Endodermal cell (in vitro differentiated cells): Measurements from ENCODE around the gene TUBA4B. TPM values are rescaled to one million over a fixed set of nuclear protein-coding genes. Genes with fewer than 3 reads are reported as not detected.

Source experiments
- DNase-seq: peaks from one replicate; pipeline ENCODE4 v3.0.0-alpha.2; 2017
- H3K27ac ChIP-seq: 2 replicates; pipeline ENCODE4 v1.5.1; 2013; ENCODE audit warnings: mild to moderate bottlenecking, low read depth, low read length, moderate library complexity
- H3K27me3 ChIP-seq: 2 replicates; pipeline ENCODE4 v1.6.1; 2013; ENCODE audit warnings: mild to moderate bottlenecking, low read length, moderate library complexity; ENCODE audit not compliant: insufficient read depth, control insufficient read depth, poor library complexity, severe bottlenecking
- H3K36me3 ChIP-seq: 2 replicates; pipeline ENCODE4 v1.7.0; 2013; ENCODE audit warnings: mild to moderate bottlenecking, low read length, moderate library complexity; ENCODE audit not compliant: control insufficient read depth, insufficient read depth
- H3K4me1 ChIP-seq: one replicate; pipeline ENCODE4 v1.7.0; 2013; ENCODE audit warnings: low read length; ENCODE audit not compliant: control insufficient read depth, insufficient read depth
- H3K4me3 ChIP-seq: 2 replicates; pipeline ENCODE4 v1.5.1; 2013; ENCODE audit warnings: mild to moderate bottlenecking, low read length, moderate library complexity
- H3K9ac ChIP-seq: 2 replicates; pipeline ENCODE4 v1.6.1; 2013; ENCODE audit warnings: mild to moderate bottlenecking, low read length, moderate library complexity; ENCODE audit not compliant: poor library complexity, severe bottlenecking; ENCODE audit errors: extremely low read depth
- H3K9me3 ChIP-seq: 2 replicates; pipeline ENCODE4 v1.6.1; 2013; ENCODE audit warnings: mild to moderate bottlenecking, low read length, moderate library complexity; ENCODE audit not compliant: control insufficient read depth
- H3K27ac Mint-ChIP-seq: 2 replicates; pipeline ENCODE4 v1.8.0; 2020; ENCODE audit warnings: mixed read lengths
- H3K27me3 Mint-ChIP-seq: 2 replicates; pipeline ENCODE4 v1.8.0; 2021; ENCODE audit warnings: mild to moderate bottlenecking, mixed read lengths; ENCODE audit not compliant: insufficient read depth
- H3K36me3 Mint-ChIP-seq: 2 replicates; pipeline ENCODE4 v1.8.0; 2020; ENCODE audit warnings: low read depth, mixed read lengths
- H3K4me1 Mint-ChIP-seq: 2 replicates; pipeline ENCODE4 v1.8.0; 2020; ENCODE audit warnings: mixed read lengths
- H3K4me3 Mint-ChIP-seq: 2 replicates; pipeline ENCODE4 v1.8.0; 2020; ENCODE audit warnings: mild to moderate bottlenecking, moderate library complexity, mixed read lengths
- H3K9me3 Mint-ChIP-seq: 2 replicates; pipeline ENCODE4 v1.8.0; 2020; ENCODE audit warnings: mild to moderate bottlenecking, mixed read lengths
- WGBS, 2 experiments: methylation state at CpG; one replicate each; pipeline versions ENCODE4 v1.1.5 to v1.1.7; 2013; ENCODE audit warnings: missing lambda C conversion rate in 2 of 2, mixed read lengths in 1 of 2; ENCODE audit not compliant: insufficient coverage in 1 of 2, insufficient read length in 1 of 2; 5-methylcytosine and 5-hydroxymethylcytosine counted together
- total RNA-seq, 2 donors: library from RNA; stranded (reverse); fragmentation: NEBNext Ultra II Directional in 1 of 2; extraction: Animal tissue kit (Norgen Biotek cat#: 25700) in 1 of 2; gene quantifications; 2 replicates in 1 of 2; 3 replicates in 1 of 2; pipeline ENCODE4 v1.2.1, GENCODE V29; 2021
- TF ChIP-seq, protein P1 (sequence below): fragments of 200-600 bp; sonication (generic); conservative IDR thresholded peaks from 2 replicates; pipeline ENCODE4 v1.5.0; 2021; ENCODE audit warnings: antibody characterized with exemption, mild to moderate bottlenecking

Gene TUBA4B
- total RNA-seq, 2 donors from 2014 or later: not detected

GRCh38 chr2:219216535-219216915, 36.5 kb upstream of the TUBA4B start:
- H3K4me3 Mint-ChIP-seq: peak overlapping the region; percentile 26
- peaks cover 53% of the 10 kb centered on the region for H3K36me3 Mint-ChIP-seq

DNA sequence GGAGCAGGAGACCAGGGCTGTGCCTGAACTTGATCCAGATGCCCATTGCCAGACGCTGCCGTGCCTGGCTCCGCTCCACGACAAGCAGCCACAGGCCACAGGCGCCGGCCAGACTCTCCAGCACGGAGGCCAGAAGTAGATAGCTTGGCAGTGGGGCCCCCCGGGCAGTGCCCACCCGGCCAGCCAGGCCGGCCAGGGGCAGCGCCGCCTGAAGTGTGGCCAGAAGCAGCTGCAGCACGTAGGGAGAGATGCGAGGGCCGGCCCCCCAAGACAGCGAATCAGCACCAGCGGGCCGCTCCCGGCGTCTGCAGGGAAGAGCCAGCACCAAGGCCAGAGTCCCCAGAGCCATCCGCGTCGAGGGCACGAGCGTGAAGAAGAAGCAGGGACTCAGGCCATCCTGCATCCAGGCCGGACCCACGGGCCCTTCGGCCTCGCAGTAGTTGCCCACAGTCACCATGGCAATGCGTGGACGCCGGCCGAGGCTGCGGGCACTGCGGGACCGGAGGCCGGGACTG, 34.8 kb upstream of the TUBA4B start:
- H3K36me3 Mint-ChIP-seq: peaks cover 51% of the 10 kb centered on the region
- H3K9ac ChIP-seq: peak overlapping the region; percentile 77
- WGBS, 2 experiments: 1 to 3% methylated on average over 21 to 37 of the region's 37 CpGs
- H3K9me3 ChIP-seq: no peaks in the 10 kb centered on the region
- H3K4me1 Mint-ChIP-seq: peaks cover 17% of the 10 kb centered on the region
- peak; percentile 92 for DNase-seq
- H3K4me3 ChIP-seq: peak overlapping the region; percentile 84
- peak overlapping the region; percentile 81 for H3K27ac ChIP-seq
- H3K27me3 ChIP-seq: no peaks in the 10 kb centered on the region
- peaks cover 48% of the 10 kb centered on the region for H3K36me3 ChIP-seq
- H3K4me3 Mint-ChIP-seq: peak overlapping the region; percentile 75
- TF ChIP-seq, protein P1, sequence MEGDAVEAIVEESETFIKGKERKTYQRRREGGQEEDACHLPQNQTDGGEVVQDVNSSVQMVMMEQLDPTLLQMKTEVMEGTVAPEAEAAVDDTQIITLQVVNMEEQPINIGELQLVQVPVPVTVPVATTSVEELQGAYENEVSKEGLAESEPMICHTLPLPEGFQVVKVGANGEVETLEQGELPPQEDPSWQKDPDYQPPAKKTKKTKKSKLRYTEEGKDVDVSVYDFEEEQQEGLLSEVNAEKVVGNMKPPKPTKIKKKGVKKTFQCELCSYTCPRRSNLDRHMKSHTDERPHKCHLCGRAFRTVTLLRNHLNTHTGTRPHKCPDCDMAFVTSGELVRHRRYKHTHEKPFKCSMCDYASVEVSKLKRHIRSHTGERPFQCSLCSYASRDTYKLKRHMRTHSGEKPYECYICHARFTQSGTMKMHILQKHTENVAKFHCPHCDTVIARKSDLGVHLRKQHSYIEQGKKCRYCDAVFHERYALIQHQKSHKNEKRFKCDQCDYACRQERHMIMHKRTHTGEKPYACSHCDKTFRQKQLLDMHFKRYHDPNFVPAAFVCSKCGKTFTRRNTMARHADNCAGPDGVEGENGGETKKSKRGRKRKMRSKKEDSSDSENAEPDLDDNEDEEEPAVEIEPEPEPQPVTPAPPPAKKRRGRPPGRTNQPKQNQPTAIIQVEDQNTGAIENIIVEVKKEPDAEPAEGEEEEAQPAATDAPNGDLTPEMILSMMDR: no peak
- H3K4me1 ChIP-seq: no peaks in the 10 kb centered on the region
- H3K27me3 Mint-ChIP-seq: no peaks in the 10 kb centered on the region
- H3K9me3 Mint-ChIP-seq: no peaks in the 10 kb centered on the region
- H3K27ac Mint-ChIP-seq: peak overlapping the region; percentile 97

More at GRCh38 chr2:219216535-219216915, 36.5 kb upstream of the TUBA4B start:
- no peak overlapping the region for H3K4me3 ChIP-seq
- Mint-ChIP-seq H3K9me3 (no peaks in the 10 kb centered on the region), H3K27me3 (no peaks in the 10 kb centered on the region), H3K4me1 (peaks cover 17% of the 10 kb centered on the region), H3K27ac (peak overlapping the region; percentile 67)
- no peak overlapping the region for H3K27ac ChIP-seq
- no peaks in the 10 kb centered on the region for H3K4me1 ChIP-seq
- H3K36me3 ChIP-seq: peaks cover 48% of the 10 kb centered on the region
- no peaks in the 10 kb centered on the region for H3K9me3 ChIP-seq
- DNase-seq: no peak
- no peaks in the 10 kb centered on the region for H3K27me3 ChIP-seq
- TF ChIP-seq, protein P1: no peak
- 92 to 95% methylated on average over 5 to 6 of the region's 6 CpGs for WGBS, 2 experiments
- no peak overlapping the region for H3K9ac ChIP-seq

- Mint-ChIP-seq H3K4me1 (peaks cover 17% of the 10 kb centered on the region), H3K27me3 (no peaks in the 10 kb centered on the region), H3K9me3 (no peaks in the 10 kb centered on the region), H3K36me3 (peaks cover 53% of the 10 kb centered on the region), H3K4me3 (peak within 1 kb of the TSS; percentile 75), H3K27ac (peak within 1 kb of the TSS; percentile 97)
- Histone ChIP-seq H3K9ac (peak within 1 kb of the TSS; percentile 77), H3K27ac (peak within 1 kb of the TSS; percentile 81), H3K27me3 (no peaks in the 10 kb centered on the region), H3K36me3 (peaks cover 48% of the 10 kb centered on the region), H3K9me3 (no peaks in the 10 kb centered on the region), H3K4me3 (peak within 1 kb of the TSS; percentile 84), H3K4me1 (no peaks in the 10 kb centered on the region)
- peak; percentile 97 for DNase-seq
- TF ChIP-seq, protein P1: peak; percentile 17
- 23 to 41% methylated on average over 45 to 71 of the region's 71 CpGs for WGBS, 2 experiments
Measured at GRCh38 chr2:219218732-219219701, 34.0 kb upstream of the TUBA4B start, which contains the start of gene ABCB6. Gene ABCB6, minus strand, starts transcription at chr2:219218958. Its CDS starts 285 bp downstream, at chr2:219218673.
